HG02678 (cell line): Measurements from ENCODE around the gene FAM8A1.
"Not testable (repeated sequence)": the region's sequence is repeated elsewhere in the genome, so short reads cannot be mapped to it uniquely, and the experiment has no call there.

ENCODE experiments used
- ATAC-seq: cut with Tn5 transposase; IDR thresholded peaks from one replicate; pipeline ENCODE4 v1.9.1; 2021; ENCODE audit warnings: mild to moderate bottlenecking, moderate library complexity; ENCODE audit not compliant: unreplicated experiment

FAM8A1 gene, protein sequence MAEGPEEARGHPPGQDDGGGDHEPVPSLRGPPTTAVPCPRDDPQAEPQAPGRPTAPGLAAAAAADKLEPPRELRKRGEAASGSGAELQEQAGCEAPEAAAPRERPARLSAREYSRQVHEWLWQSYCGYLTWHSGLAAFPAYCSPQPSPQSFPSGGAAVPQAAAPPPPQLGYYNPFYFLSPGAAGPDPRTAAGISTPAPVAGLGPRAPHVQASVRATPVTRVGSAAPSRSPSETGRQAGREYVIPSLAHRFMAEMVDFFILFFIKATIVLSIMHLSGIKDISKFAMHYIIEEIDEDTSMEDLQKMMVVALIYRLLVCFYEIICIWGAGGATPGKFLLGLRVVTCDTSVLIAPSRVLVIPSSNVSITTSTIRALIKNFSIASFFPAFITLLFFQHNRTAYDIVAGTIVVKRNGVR

DNA sequence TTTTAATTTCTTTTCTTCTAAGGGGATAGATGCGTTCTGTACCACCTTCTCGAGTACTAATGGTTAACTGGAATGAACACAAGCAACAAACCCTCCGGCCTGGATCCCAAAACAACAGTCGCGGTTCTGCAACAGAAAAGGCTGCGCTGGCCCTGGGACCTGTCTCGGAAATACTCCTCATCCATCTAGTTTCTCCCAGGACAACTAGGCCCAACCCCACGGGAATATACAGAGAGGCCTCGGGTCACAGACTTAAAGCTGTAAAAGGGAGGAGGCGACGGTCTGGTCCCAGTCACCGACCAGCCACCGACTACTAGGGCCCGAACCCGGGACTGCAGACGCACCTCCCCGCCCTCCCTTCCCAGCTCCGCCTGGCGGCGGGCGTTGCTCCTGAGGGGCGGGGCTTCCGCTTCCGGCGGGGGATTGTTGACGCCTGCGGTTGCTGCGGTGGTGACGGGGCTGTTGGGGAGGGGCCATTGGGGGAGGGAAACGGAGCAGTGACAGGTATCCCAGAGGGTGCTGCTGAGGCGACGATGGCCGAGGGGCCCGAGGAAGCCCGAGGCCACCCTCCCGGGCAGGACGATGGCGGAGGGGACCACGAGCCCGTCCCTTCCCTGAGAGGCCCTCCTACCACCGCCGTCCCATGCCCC, at the start of gene FAM8A1:
Gene FAM8A1, plus strand, starts transcription at position 426 of the 650 bp plus-strand sequence. Its CDS starts 108 bp downstream, at position 534.
- ATAC-seq = peak; percentile 87

DNA sequence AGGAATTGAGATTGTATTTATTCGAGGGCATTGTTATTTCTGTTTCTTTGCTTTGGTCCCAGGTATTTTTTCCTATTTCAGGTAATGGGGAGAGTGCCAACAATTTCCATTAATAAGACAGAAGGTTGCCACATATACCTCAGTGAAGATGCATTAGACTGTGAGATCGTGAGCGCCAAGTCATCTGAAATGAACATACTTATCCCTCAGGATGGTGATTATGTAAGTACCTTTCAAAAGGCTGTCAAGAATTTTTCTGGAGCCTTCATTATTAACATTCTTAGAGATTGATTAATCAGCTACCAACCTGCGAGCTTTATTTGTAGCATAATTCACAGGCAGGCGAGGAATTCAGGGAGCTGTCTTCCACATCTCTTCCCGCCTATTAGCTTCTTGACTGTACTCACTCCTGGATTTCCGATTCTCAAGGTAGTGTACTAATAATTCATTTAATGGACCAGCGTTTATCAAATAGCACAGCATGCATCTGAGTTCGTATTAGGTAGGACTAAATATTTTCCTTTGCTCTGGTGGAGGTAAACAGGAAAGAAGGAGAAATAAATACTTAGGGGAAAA, 48.6 kb upstream of the FAM8A1 start:
- no peak for ATAC-seq

DNA sequence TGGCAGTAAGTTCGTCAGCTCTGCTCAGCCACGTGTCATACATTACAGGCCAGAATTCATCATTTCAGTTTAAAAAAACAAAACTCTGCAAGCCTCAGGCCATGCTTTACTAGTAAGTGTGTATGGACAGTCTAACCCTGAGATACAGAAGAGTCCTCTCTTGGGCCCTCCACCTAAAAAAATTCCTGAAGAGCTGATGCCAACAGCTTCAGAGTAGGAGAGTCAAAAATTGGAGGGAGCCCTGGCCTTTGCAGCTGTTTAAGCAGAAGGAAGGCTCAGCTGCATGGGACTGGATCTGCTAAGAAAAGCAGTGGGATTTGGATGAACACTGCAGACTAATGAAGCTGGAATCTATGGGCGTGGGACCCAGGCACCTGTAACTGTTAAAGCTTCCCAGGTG, 47.2 kb upstream of the FAM8A1 start:
- ATAC-seq = no peak

DNA sequence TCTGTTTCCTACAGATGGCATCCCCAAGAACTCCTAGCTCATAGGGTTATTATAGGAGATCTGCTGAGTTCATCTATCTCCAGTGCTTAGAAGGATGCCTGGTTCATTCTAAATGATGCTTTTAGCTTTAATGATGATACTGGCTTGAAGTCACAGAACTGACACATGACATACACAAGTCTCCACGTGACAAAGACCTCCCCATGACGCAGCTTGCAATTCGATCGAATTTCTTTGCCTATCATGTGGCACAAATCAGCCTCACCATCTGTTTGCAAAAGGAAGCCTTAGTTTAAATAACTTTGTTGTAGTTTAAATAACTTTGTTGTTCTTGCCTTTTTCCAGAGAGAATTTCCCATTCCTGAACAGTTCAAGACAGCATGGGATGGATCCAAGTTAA, 44.1 kb upstream of the FAM8A1 start:
- no peak for ATAC-seq

DNA sequence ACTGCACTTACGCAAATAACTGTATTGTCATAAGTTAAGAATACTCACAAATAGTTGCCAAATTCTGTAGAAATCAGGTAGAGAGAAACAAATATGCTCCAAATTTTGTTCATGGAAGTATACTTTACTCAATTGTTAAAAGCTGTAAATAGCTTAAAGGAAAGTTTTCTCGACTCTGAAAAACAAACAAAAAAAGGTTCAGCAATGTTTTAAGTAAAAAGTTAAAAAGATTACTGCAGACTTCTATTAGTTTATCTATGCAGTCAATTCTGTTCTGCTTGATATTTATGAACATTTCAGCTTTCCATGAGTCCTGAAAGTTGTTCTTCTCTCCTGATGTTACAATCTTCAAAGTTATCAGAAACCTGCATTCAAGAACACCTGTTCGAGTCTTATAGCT, 37.5 kb upstream of the FAM8A1 start:
- ATAC-seq = no peak

DNA sequence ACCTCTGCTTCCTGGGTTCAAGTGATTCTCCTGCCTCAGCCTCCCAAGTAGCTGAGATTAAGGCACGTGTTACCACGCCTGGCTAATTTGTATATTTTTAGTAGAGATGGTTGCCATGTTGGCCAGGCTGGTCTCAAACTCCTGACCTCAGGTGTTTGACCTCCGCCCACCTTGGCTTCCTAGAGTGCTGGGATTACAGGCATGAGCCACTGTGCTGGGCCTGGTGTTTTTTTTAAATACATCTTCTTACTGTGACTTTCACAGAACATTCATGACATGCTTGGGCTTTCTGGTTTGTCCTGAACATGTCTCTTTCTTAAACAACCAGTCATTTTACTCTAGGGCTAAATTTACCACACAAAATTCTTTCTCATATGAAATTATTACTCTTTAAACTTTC, 34.7 kb upstream of the FAM8A1 start:
- no peak for ATAC-seq

DNA sequence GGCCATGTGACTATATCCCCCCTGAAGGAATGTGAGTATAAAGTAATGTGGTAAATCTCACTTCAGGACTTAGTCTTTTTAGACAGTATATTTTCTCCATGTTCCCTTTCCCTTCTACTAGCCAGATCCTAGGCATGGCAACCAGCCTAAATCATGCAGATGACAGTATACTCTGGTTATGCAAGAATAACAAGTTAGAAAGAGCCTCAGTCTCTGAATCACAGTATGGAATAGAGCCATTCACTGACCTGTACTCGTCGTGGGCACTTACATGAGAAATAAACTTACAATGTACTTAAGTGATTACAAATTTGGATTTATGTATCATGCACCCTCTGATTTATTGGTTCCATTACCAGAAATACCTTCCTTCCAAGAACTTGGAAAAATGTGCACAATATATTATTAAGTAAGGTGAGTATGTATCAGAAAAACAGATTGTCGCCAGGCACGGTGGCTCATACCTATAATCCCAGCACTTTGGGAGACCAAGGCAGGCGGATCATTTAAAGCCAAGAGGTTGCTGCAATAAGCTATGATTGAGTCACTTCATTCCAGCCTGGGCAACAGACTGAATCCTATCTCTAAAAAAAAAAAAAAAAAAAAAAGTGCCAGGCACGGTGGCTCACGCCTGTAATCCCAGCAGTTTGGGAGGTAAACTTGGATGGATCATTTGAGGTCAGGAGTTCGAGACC, 25.1 kb upstream of the FAM8A1 start:
- ATAC-seq = no peak

DNA sequence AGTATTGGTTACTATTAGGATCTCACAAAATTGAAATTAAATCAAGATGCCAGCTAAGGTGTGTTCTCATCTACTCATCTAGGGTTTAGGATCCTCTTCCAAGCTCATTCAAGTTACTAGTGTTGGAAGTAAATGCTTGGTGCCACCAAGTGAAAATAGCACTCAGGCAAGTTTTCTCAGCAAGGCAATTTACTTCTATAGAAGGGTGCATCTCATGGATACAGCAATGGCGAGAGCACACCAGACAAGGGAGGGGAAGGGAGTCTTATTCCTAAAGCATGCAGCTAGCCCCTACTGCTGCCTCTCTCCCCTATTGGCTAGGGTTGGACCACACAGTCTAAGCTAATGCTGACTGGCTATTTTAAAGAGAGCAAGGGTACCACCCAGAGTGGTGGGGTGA, 23.0 kb upstream of the FAM8A1 start:
- no peak for ATAC-seq

DNA sequence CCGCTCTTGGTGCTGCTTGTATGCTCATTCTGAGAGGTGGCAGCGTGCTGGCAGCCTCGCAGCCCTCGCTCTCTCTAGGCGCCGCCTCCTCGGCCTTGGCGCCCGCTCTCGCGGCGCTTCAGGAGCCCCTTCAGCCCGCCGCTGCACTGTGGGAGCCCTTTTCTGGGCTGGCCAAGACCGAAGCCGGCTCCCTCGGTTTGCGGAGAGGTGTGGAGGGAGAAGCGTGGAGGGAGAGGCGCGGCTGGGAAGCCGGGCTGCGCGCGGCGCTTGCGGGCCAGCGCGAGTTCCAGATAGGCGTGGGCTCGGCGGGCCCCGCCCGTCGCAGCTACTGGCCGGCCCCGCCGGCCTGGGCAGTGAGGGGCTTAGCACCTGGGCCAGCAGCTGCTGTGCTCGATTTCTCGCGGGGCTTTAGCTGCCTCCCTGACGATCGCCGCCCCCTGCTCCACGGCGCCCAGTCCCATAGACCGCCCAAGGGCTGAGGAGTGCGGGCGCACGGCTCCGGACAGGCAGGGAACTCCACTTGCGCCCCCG, 19.5 kb upstream of the FAM8A1 start:
- peak; percentile 75 for ATAC-seq

DNA sequence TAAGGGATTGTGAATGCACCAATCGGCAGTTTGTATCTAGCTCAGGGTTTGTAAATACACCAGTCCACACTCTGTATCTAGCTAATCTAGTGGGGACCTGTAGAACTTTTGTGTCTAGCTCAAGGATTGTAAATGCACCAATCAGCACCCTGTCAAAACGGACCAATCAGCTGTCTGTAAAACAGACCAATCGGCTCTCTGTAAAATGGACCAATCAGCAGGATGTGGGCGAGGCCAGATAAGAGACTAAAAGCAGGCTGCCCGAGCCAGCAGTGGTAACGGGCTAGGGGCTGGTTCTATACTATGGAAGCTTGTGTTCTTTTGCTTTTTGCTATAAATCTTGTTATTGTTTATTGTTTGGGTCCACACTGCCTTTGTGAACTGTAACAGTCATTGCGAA, 18.8 kb upstream of the FAM8A1 start:
- not testable (repeated sequence) for ATAC-seq

DNA sequence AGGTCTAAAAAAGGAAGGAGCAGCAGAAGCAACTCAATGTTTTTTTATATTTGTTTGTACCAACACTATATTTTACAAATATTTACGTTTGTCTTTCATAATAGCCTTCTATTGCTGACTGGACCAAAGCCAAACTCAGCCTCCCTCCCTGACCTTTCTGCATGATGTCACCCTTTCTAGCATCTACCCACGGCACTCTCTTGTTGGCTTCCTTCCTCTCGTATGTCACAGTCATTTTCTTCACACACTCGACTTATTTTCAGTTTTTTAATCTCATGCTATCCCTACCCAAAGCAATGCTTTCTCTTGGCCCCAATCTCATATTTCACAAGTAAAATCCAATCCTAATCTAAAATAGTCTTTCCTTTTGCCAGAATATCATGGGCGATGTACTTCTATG, 16.3 kb upstream of the FAM8A1 start:
- ATAC-seq = no peak

DNA sequence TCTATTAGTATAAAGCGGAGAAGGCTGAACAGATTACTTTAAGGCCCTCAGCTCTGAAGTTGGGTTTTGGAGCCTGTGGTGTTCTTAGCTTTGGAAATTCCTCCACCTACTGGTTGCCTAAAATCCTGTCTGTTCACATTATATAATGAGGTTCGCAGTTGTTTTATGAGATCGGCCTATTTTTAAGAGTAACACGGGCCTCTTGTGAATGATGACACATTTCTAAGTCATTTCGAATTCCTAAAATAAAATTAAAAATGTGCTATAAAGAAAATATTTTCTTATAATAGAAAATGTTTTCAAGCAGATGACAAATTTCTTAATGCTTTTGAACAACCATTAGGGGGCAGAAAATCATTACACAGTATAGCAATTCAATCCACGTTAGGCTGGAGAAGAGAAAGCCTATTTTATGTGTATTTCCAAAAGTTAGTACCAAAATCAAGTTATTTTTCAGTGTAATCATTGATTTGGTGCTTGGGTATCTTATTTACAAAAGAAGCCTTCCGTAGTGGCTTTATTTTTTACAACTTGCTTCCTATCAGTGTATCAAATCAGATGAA, 15.8 kb upstream of the FAM8A1 start:
- peak; percentile 49 for ATAC-seq

DNA sequence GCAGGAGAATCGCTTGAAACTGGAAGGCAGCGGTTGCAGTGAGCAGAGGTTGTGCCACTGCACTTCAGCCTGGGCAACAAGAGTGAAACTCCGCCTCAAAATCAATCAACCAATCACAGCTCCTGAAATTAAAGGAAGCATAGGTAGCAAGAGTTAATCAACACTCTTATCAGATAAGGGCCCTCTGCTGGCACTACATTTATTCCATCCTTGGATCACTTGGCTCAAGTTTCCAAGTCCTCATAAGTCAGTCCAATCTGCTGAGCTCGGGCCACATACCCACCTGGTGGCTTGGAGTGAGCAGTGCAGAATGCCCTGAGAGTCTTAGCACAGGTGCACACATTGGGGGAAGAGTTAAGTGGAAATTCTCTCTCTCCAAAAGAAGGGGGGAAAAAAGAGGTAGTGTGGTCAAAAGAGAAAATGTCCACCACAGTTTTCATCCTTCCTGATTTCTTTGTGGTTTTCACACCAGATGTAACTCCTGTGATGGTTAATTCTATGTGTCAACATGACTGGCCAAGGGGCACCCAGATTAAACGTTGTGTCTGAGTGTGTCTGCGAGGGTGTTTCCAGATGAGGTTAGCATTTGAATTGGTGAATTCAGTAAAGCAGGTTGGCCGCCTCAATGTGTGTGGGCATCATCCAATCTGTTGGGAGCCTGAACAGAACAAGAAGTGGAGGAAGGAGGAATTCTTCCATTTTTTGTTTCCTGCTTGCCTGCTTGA, 14.2 kb upstream of the FAM8A1 start:
- no peak for ATAC-seq

DNA sequence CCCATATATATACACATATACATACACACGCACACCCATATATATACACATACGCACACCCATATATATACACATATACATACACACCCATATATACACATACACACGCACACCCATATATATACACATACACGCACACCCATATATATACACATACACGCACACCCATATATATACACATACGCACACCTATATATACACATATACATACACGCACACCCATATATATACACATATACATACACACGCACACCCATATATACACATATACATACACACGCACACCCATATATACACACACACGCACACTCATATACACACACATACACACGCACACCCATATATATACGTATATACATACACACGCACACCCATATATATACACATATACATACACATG, 13.5 kb upstream of the FAM8A1 start:
- ATAC-seq = not testable (repeated sequence)

DNA sequence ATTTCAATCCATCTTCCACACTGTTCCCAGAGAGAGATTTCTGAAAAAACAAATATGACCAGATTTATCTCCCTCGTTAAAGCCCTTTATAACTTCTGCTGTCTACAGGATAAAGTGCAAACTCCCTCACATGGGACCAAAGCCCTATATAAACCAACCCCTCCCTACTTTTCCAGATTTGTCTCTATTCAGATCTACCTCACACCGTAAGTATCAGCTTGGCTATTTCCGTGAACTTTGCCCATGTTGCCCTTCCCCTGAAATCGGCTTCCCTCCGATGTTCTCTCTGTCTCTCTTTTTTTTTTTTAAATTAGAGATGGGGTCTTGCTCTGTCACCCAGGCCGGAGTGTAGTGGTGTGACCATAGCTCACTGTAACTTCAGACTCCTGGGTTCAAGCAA, 12.1 kb upstream of the FAM8A1 start:
- no peak for ATAC-seq

DNA sequence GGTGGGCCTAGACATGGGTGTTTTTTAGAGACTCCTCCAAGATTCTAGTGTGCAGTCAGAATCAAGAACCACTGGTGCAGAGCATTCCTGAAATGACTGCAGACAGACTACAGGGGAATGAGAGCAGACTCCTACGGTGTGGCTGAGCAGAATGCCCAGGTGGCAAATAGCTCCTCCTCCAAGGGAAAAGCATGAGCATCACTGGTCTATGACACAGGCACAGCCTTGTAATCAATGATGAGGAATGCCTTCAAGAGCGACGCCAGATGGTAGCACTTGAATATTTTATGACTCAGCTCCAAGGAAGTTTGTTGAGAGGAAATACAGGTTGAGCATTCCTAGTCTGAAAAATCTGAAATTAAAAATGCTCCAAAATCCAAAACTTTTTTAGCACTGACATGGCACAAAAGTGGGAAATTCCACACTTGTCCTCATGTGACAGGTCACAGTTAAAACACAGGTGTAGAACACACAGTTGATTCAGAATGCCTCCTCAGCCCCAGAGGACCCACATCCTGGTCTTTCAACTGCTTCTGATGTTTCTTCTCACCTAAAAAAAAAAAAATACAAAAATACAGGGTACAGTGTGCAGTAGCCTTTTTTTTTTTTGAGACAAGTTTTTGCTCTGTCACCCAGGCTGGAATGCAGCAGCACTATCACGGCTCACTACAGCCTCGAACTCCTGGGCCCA, 10.6 kb upstream of the FAM8A1 start:
- ATAC-seq = no peak

DNA sequence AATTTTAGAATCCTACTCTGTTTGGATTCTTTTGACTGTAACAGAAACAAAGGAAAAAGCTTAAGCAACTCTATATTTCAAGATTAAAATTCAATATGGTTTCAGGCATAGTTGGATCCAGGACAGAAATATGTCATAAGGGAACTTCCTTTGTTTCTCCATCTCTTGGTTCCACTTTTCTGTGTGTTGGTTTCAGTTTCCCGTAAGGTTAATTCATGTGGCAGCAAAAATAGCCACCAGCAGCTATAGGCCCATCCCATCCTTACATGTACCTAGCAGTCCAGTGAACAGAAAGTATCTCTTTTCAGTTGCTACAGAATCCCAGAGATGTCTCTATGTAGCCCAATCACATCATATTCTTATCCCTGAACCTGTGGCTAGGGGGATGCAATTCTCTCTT, 8.8 kb upstream of the FAM8A1 start:
- no peak for ATAC-seq

DNA sequence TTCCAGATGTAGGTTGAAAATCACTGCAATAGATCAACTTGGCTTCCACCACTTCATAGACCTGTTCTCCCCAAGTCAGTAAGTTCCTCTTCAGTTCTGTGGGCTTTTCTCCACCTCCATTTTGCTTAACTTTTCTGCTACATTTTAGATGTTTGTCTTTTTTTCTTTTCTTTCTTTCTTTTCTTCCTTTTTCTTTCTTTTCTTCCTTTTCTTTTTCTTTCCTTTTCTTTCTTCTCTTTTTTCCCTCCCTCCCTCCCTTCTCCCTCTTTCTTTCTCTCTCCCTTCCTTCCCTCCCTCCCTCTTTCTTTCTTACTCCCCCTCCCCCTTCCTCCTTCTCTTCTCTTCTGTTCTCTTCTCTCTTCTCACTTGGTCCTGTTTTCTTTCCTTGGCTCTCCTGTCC, 6.9 kb upstream of the FAM8A1 start:
- no peak for ATAC-seq

DNA sequence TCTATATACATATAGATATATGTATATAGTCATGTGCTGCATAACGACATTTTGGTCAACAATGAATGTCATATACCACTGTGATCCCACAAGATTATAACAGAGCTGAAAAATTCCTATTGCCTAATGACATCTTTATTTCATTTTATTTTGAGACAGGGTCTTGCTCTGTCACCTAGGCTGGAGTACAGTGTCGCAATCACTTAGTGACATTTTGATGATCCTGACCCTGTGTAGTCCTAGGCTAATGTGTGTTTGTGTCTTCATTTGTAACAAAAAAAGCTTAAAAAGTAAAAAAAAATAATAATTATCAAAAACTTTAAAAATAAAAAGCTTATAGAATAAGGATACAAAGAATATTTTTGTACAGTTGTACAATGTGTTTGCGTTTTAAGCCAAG, 4.0 kb upstream of the FAM8A1 start:
- ATAC-seq = no peak
